Esophagus squamous epithelium (tissue), 5 donors: Measurements from ENCODE around the gene IFT122. TPM values are rescaled to one million over a fixed set of nuclear protein-coding genes. Genes with fewer than 3 reads are reported as not detected.
"Not testable (repeated sequence)": the region's sequence is repeated elsewhere in the genome, so short reads cannot be mapped to it uniquely, and the experiment has no call there.

Experiments used
- DNase-seq: peaks from one replicate; lab custom pipeline; 2025; lab: John Stamatoyannopoulos, UW
- H3K27ac ChIP-seq, 4 donors: fragments of 200-600 bp; sonication (generic); one replicate each; pipeline ENCODE4 v1.5.1; 2016 to 2019; ENCODE audit warnings: mild to moderate bottlenecking in 1 of 4
- H3K27me3 ChIP-seq, 4 donors: fragments of 200-600 bp; sonication (generic); 1 replicate in 3 of 4; 2 replicates in 1 of 4; pipeline versions ENCODE4 v1.5.1 to v1.6.0; 2017 to 2021; ENCODE audit warnings: antibody characterized with exemption in 1 of 4
- H3K36me3 ChIP-seq, 3 donors: fragments of 200-600 bp; sonication (generic); one replicate each; pipeline ENCODE4 v1.5.1; 2016 to 2019
- H3K4me1 ChIP-seq, 3 donors: fragments of 200-600 bp; sonication (generic); one replicate each; pipeline ENCODE4 v1.5.1; 2017 to 2019
- H3K4me3 ChIP-seq, 4 donors: fragments of 200-600 bp; sonication (generic); 1 replicate in 3 of 4; 2 replicates in 1 of 4; pipeline ENCODE4 v1.5.1; 2016 to 2019; ENCODE audit warnings: mild to moderate bottlenecking in 2 of 4, moderate library complexity in 1 of 4
- H3K9me3 ChIP-seq, 3 donors: fragments of 200-600 bp; sonication (generic); one replicate each; pipeline ENCODE4 v1.5.1; 2016 to 2019
- POLR2A ChIP-seq, 4 donors: fragments of 450-650 bp; IDR thresholded peaks; one replicate each; pipeline ENCODE4 v1.6.1; 2017; ENCODE audit warnings: antibody characterized with exemption in 4 of 4, mild to moderate bottlenecking in 4 of 4, moderate library complexity in 3 of 4
- WGBS, 2 donors: methylation state at CpG; one replicate each; pipeline ENCODE4 v1.1.5; 2018; 5-methylcytosine and 5-hydroxymethylcytosine counted together
- intact Hi-C: fragments of 100-400 bp; cut with DNase I; formaldehyde crosslinking; loops from one replicate; pipeline ENCODE4 v1.15.0; 2022
- total RNA-seq, 4 donors: library from RNA; depleted of rRNA; stranded (reverse); fragments of >200 nt; gene quantifications; one replicate each; pipeline ENCODE4 v1.1.0, GENCODE V29; 2016
- TF ChIP-seq, protein P1 (sequence below), 6 experiments: fragments of 450-650 bp in 4 of 6; fragments of 200-600 bp in 2 of 6; sonication (generic) in 2 of 6; IDR thresholded peaks; one replicate each; pipeline ENCODE4 v1.5.1; 2016 to 2019; ENCODE audit warnings: antibody characterized with exemption in 6 of 6, mild to moderate bottlenecking in 4 of 6, moderate library complexity in 4 of 6
- donor health status: DM: yes; HTN: yes; CAD: no.

Gene IFT122
- total RNA-seq, 4 donors from 2014 or later, result 6.0 to 26.5 (median 11.5) TPM

- H3K9me3 ChIP-seq, H3K4me3 ChIP-seq, H3K27me3 ChIP-seq, DNase-seq: not testable (repeated sequence)
- Histone ChIP-seq H3K36me3 (peaks cover 0 to 67% (median 8%) of the 10 kb centered on the region in 3 donors), H3K27ac (peak overlapping the region in 2 of 4 donors; percentile 42 to 44), H3K4me1 (peaks cover 0 to 22% (median 6%) of the 10 kb centered on the region in 3 donors)
- intact Hi-C loops, result loop anchor here (10.0 kb wide), 1 partner anchor 326 kb away; no protein-coding TSS in a partner anchor
- 61 to 64% methylated on average over 3 of the region's 8 CpGs for WGBS, 2 donors
Measured at GRCh38 chr3:129498603-129499488, 58.8 kb downstream of the IFT122 start.

DNA sequence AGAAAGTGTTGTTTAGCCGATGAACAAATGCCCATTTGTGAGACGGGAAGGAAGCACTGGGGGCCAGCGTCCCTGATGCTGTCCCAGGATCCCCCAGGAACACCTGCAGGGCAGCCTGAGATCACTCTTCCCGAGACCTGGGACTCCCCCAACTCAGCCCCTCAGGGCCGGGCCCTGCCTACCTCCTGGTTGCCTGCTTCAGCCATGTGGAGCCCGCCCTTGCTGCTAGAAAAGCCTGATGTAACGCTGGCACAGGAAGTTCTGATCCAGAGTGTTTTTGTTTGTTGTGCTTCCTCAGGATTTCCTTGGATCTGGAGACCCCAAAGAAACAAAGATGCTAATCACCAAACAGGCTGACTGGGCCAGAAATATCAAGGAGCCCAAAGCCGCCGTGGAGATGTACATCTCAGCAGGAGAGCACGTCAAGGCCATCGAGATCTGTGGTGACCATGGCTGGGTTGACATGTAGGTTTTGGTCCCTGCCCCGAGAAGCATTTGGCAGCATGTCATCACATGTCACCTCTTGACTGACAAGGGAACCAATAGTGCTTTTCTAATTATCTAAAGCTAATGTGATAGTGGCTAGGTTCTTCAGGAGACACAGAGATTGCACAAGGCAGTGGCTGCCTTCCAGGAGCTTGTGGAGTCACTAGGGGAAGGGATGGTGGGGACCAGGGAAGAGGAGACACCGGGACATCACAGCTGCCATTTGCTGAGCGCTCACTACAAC is 59.7 kb downstream of the IFT122 start:
- Histone ChIP-seq H3K27ac (peak overlapping the region in 2 of 4 donors; percentile 42 to 44), H3K4me1 (peaks cover 0 to 18% (median 6%) of the 10 kb centered on the region in 3 donors), H3K36me3 (peaks cover 0 to 71% (median 8%) of the 10 kb centered on the region in 3 donors)
- WGBS, 2 donors, result 70 to 93% methylated on average over 6 to 8 of the region's 14 CpGs
- intact Hi-C loops, result loop anchor here (10.0 kb wide), 1 partner anchor 325 kb away; no protein-coding TSS in a partner anchor
- H3K9me3 ChIP-seq, H3K4me3 ChIP-seq, H3K27me3 ChIP-seq, DNase-seq: not testable (repeated sequence)

- no peaks in the 10 kb centered on the region for H3K9me3 ChIP-seq
- 93 to 100% methylated on average over 4 of the region's 5 CpGs for WGBS, 2 donors
- H3K4me3 ChIP-seq, result no peak overlapping the region
- peaks cover 0 to 77% (median 8%) of the 10 kb centered on the region in 3 donors for H3K36me3 ChIP-seq
- no peak for DNase-seq
- peak overlapping the region in 1 of 4 donors; percentile 36 for H3K27ac ChIP-seq
- no peak for TF ChIP-seq POLR2A (IDR thresholded peaks at IDR 0.05)
- TF ChIP-seq, protein P1, sequence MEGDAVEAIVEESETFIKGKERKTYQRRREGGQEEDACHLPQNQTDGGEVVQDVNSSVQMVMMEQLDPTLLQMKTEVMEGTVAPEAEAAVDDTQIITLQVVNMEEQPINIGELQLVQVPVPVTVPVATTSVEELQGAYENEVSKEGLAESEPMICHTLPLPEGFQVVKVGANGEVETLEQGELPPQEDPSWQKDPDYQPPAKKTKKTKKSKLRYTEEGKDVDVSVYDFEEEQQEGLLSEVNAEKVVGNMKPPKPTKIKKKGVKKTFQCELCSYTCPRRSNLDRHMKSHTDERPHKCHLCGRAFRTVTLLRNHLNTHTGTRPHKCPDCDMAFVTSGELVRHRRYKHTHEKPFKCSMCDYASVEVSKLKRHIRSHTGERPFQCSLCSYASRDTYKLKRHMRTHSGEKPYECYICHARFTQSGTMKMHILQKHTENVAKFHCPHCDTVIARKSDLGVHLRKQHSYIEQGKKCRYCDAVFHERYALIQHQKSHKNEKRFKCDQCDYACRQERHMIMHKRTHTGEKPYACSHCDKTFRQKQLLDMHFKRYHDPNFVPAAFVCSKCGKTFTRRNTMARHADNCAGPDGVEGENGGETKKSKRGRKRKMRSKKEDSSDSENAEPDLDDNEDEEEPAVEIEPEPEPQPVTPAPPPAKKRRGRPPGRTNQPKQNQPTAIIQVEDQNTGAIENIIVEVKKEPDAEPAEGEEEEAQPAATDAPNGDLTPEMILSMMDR (IDR thresholded peaks at IDR 0.05), result no peak
- no peaks in the 10 kb centered on the region for H3K27me3 ChIP-seq
- H3K4me1 ChIP-seq, result peaks cover 0 to 15% (median 3%) of the 10 kb centered on the region in 3 donors
- intact Hi-C loops, result no loop called here
Measured at GRCh38 chr3:129500334-129500658, 60.3 kb downstream of the IFT122 start.

DNA sequence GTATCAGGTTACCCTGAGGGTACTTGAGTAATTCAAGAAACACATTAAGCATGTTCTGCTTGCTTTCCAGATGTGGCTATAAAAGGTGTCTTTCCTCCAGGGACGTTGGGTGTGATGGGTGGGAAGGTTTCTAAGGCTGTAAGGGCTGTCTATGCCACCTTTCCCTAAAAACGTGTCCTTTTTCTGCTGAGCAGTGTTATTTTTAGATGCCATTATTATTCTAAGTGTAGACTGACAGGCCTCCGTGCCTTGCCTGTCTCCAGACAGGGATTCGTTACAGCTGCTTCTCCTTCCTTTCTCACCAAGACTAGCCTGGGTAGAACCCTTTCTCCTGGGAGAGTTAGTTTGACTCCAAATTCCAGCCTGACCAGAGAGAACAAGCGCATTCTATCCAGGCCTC is 61.6 kb downstream of the IFT122 start:
- no peaks in the 10 kb centered on the region for H3K9me3 ChIP-seq
- H3K27me3 ChIP-seq, result no peaks in the 10 kb centered on the region
- intact Hi-C loops, result no loop called here
- no peak for DNase-seq
- TF ChIP-seq, protein P1 (IDR thresholded peaks at IDR 0.05), result no peak
- TF ChIP-seq POLR2A (IDR thresholded peaks at IDR 0.05), result no peak
- H3K4me3 ChIP-seq, result no peak overlapping the region
- H3K36me3 ChIP-seq, result peaks cover 0 to 84% (median 8%) of the 10 kb centered on the region in 3 donors
- H3K27ac ChIP-seq, result no peak overlapping the region
- peaks cover 0 to 9% (median 0%) of the 10 kb centered on the region in 3 donors for H3K4me1 ChIP-seq
- WGBS, 2 donors, result 64 to 83% methylated on average over 3 to 5 of the region's 5 CpGs

DNA sequence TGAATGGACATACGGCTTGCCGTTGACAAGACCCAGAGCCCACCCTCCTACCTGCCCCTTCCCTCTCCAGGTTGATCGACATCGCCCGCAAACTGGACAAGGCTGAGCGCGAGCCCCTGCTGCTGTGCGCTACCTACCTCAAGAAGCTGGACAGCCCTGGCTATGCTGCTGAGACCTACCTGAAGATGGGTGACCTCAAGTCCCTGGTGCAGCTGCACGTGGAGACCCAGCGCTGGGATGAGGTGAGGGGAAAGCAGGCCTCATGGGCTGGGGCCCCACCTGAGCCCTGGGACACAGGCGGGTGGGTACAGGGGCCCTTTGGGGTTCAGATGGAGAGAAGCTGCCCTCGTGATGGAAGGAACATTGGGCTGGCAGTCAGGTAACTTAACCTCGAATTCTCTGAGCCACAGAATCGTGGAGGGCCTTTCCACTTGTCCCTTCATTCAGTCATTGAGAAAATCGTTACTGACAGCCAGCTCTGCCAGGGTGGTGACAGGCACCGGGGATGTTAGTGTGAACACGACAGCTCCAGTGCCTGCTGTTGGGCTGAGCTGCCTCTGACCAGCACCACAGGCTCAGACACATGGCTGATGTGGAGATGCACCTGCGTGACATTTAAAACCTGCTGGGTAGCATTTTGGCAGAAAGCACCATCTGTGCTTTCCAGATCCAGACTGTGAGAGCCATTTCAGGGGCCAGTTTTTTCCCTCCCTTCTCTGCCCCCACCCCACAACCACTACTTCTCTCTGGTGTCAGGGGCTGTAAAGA is 62.8 kb downstream of the IFT122 start:
- 91 to 98% methylated on average over 7 to 10 of the region's 18 CpGs for WGBS, 2 donors
- Histone ChIP-seq H3K4me1 (peaks cover 0 to 15% (median 0%) of the 10 kb centered on the region in 3 donors), H3K36me3 (peaks cover 5 to 85% (median 8%) of the 10 kb centered on the region in 3 donors), H3K9me3 (no peaks in the 10 kb centered on the region), H3K27ac (no peak overlapping the region), H3K27me3 (no peaks in the 10 kb centered on the region), H3K4me3 (no peak overlapping the region)
- intact Hi-C loops, result no loop called here
- DNase-seq, result no peak
- TF ChIP-seq POLR2A (IDR thresholded peaks at IDR 0.05), result no peak
